DND-41 (cell line): ENCODE data around the gene MINDY4.

Experiments
- ATAC-seq: fragments of 200-7000 bp; cut with Tn5 transposase; 3 replicates; pipeline ENCODE4 v1.9.1; 2021; ENCODE audit warnings: low read depth; ENCODE audit not compliant: insufficient read depth
- DNase-seq: peaks from one replicate; pipeline ENCODE4 v3.0.0-alpha.2; 2020
- H2AFZ ChIP-seq: 2 replicates; pipeline ENCODE4 v1.6.0; 2012; ENCODE audit warnings: low read depth, low read length
- H3K27ac ChIP-seq: 2 replicates; pipeline ENCODE4 v1.5.1; 2012; ENCODE audit warnings: low read length, inconsistent platforms
- H3K27me3 ChIP-seq: fragments of 200-600 bp; sonication (generic); 2 replicates; pipeline ENCODE4 v1.6.0; 2012; ENCODE audit warnings: low read length, mild to moderate bottlenecking, inconsistent platforms; ENCODE audit not compliant: insufficient read depth, poor library complexity
- H3K36me3 ChIP-seq: 2 replicates; pipeline ENCODE4 v1.5.1; 2012; ENCODE audit warnings: low read length, inconsistent platforms; ENCODE audit not compliant: insufficient read depth
- H3K4me1 ChIP-seq: 2 replicates; pipeline ENCODE4 v1.5.1; 2012; ENCODE audit warnings: mild to moderate bottlenecking, low read length; ENCODE audit not compliant: insufficient read depth
- H3K4me2 ChIP-seq: 2 replicates; pipeline ENCODE4 v1.6.0; 2012; ENCODE audit warnings: mild to moderate bottlenecking, moderate library complexity, low read length, inconsistent platforms; ENCODE audit not compliant: insufficient read depth
- H3K4me3 ChIP-seq, 2 experiments: fragments of 200-600 bp in 1 of 2; shearing (Covaris generic) in 1 of 2; 2 replicates each; pipeline ENCODE4 v1.5.1; 2012 to 2016; ENCODE audit warnings: inconsistent platforms in 2 of 2, low read length in 2 of 2, mild to moderate bottlenecking in 2 of 2, low read depth in 1 of 2, moderate library complexity in 1 of 2
- H3K79me2 ChIP-seq: 2 replicates; pipeline ENCODE4 v1.6.0; 2012; ENCODE audit warnings: low read length, inconsistent platforms; ENCODE audit not compliant: insufficient read depth
- H3K9ac ChIP-seq: 2 replicates; pipeline ENCODE4 v1.6.0; 2012; ENCODE audit warnings: low read depth, mild to moderate bottlenecking, inconsistent platforms, low read length, moderate library complexity
- H3K9me3 ChIP-seq: 2 replicates; pipeline ENCODE4 v1.5.1; 2012; ENCODE audit warnings: low read length, moderate library complexity, mild to moderate bottlenecking, inconsistent platforms; ENCODE audit not compliant: insufficient read depth, severe bottlenecking
- H4K20me1 ChIP-seq: 2 replicates; pipeline ENCODE4 v1.6.0; 2012; ENCODE audit warnings: low read length; ENCODE audit not compliant: insufficient read depth
- EZH2 ChIP-seq: IDR thresholded peaks from 3 replicates; pipeline ENCODE4 v1.6.1; 2012; ENCODE audit warnings: borderline replicate concordance, low read depth, mild to moderate bottlenecking, moderate library complexity, low read length, inconsistent platforms; ENCODE audit not compliant: severe bottlenecking
- TF ChIP-seq, protein P1 (sequence below): IDR thresholded peaks from 2 replicates; pipeline ENCODE4 v1.5.1; 2012; ENCODE audit warnings: borderline replicate concordance, low read length, moderate library complexity, mild to moderate bottlenecking; ENCODE audit not compliant: poor library complexity, severe bottlenecking; ENCODE audit errors: extremely low read depth

The MINDY4 gene

GRCh38 chr7:30925117-30925516, 153.9 kb downstream of the MINDY4 start:
- no peak overlapping the region for H3K4me3 ChIP-seq
- no peak for TF ChIP-seq EZH2
- TF ChIP-seq, protein P1, sequence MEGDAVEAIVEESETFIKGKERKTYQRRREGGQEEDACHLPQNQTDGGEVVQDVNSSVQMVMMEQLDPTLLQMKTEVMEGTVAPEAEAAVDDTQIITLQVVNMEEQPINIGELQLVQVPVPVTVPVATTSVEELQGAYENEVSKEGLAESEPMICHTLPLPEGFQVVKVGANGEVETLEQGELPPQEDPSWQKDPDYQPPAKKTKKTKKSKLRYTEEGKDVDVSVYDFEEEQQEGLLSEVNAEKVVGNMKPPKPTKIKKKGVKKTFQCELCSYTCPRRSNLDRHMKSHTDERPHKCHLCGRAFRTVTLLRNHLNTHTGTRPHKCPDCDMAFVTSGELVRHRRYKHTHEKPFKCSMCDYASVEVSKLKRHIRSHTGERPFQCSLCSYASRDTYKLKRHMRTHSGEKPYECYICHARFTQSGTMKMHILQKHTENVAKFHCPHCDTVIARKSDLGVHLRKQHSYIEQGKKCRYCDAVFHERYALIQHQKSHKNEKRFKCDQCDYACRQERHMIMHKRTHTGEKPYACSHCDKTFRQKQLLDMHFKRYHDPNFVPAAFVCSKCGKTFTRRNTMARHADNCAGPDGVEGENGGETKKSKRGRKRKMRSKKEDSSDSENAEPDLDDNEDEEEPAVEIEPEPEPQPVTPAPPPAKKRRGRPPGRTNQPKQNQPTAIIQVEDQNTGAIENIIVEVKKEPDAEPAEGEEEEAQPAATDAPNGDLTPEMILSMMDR, result no peak
- H3K4me1 ChIP-seq, result no peaks in the 10 kb centered on the region
- H3K27me3 ChIP-seq, result peaks cover 4% of the 10 kb centered on the region
- H3K79me2 ChIP-seq, result no peaks in the 10 kb centered on the region
- H4K20me1 ChIP-seq, result no peaks in the 10 kb centered on the region
- H3K4me2 ChIP-seq, result no peak overlapping the region
- H3K9me3 ChIP-seq, result no peaks in the 10 kb centered on the region
- no peak overlapping the region for H3K27ac ChIP-seq
- ATAC-seq (no peak), DNase-seq (no peak)
- no peak overlapping the region for H3K9ac ChIP-seq
- H3K36me3 ChIP-seq, result no peaks in the 10 kb centered on the region
- no peak overlapping the region for H2AFZ ChIP-seq

GRCh38 chr7:30925913-30926312, 154.7 kb downstream of the MINDY4 start:
- H3K9me3 ChIP-seq, result no peaks in the 10 kb centered on the region
- H3K36me3 ChIP-seq, result no peaks in the 10 kb centered on the region
- no peak overlapping the region for H3K27ac ChIP-seq
- no peaks in the 10 kb centered on the region for H3K79me2 ChIP-seq
- H4K20me1 ChIP-seq, result no peaks in the 10 kb centered on the region
- peaks cover 4% of the 10 kb centered on the region for H3K27me3 ChIP-seq
- ATAC-seq (no peak), DNase-seq (peak; percentile 1)
- H3K4me2 ChIP-seq, result no peak overlapping the region
- H2AFZ ChIP-seq, result no peak overlapping the region
- no peak overlapping the region for H3K4me3 ChIP-seq
- no peak overlapping the region for H3K9ac ChIP-seq
- no peaks in the 10 kb centered on the region for H3K4me1 ChIP-seq
- TF ChIP-seq EZH2, result no peak
- TF ChIP-seq, protein P1, result no peak

GRCh38 chr7:30926313-30926712, 155.1 kb downstream of the MINDY4 start:
- DNase-seq, result peak; percentile 2
- no peaks in the 10 kb centered on the region for H3K79me2 ChIP-seq
- no peak for ATAC-seq
- no peaks in the 10 kb centered on the region for H4K20me1 ChIP-seq
- TF ChIP-seq EZH2, result no peak
- TF ChIP-seq, protein P1, result no peak
- no peak overlapping the region for H3K9ac ChIP-seq
- peaks cover 4% of the 10 kb centered on the region for H3K27me3 ChIP-seq
- H3K36me3 ChIP-seq, result no peaks in the 10 kb centered on the region
- no peak overlapping the region for H2AFZ ChIP-seq
- no peaks in the 10 kb centered on the region for H3K4me1 ChIP-seq
- no peaks in the 10 kb centered on the region for H3K9me3 ChIP-seq
- H3K27ac ChIP-seq, result no peak overlapping the region
- no peak overlapping the region for H3K4me3 ChIP-seq
- no peak overlapping the region for H3K4me2 ChIP-seq

- ATAC-seq (no peak), DNase-seq (no peak)
- Histone ChIP-seq H3K27me3 (peaks cover 4% of the 10 kb centered on the region), H3K4me2 (no peak overlapping the region), H3K36me3 (no peaks in the 10 kb centered on the region), H3K27ac (no peak overlapping the region), H3K79me2 (no peaks in the 10 kb centered on the region), H2AFZ (no peak overlapping the region), H4K20me1 (no peaks in the 10 kb centered on the region), H3K4me1 (no peaks in the 10 kb centered on the region), H3K9ac (no peak overlapping the region), H3K9me3 (no peaks in the 10 kb centered on the region), H3K4me3 (no peak overlapping the region)
- no peak for TF ChIP-seq EZH2
- TF ChIP-seq, protein P1, result no peak
These were observed 155.8 kb downstream of the MINDY4 start for GRCh38 chr7:30927040-30927439.
